HL-60 (cell line): ENCODE results near the gene MORC1.

Experiments
- DNase-seq, 2 experiments: peaks; one replicate each; pipeline ENCODE4 v3.0.0-alpha.2; 2010 to 2020; ENCODE audit warnings: low read depth in 1 of 2, low spot score in 1 of 2
- H3K27ac ChIP-seq: fragments of 250-450 bp; sonication (Bioruptor Pico); replicated peaks from 2 replicates; pipeline ENCODE4 v1.5.1; 2020; ENCODE audit warnings: mild to moderate bottlenecking, moderate library complexity
- H3K27me3 ChIP-seq: fragments of 250-450 bp; sonication (Bioruptor Pico); 2 replicates; pipeline ENCODE4 v1.5.1; 2021; ENCODE audit warnings: mild to moderate bottlenecking, moderate library complexity; ENCODE audit not compliant: insufficient read depth, poor library complexity, severe bottlenecking
- H3K4me3 ChIP-seq: replicated peaks from 2 replicates; pipeline ENCODE4 v1.5.1; 2011; ENCODE audit warnings: mild to moderate bottlenecking, control low read depth, low read length; ENCODE audit not compliant: insufficient read depth
- GABPA ChIP-seq: IDR thresholded peaks from 2 replicates; pipeline ENCODE4 v1.6.1; 2012; ENCODE audit warnings: low read depth
- POLR2AphosphoS5 ChIP-seq: IDR thresholded peaks from 2 replicates; pipeline ENCODE4 v1.6.1; 2012; ENCODE audit warnings: low read depth
- SPI1 ChIP-seq: IDR thresholded peaks from 2 replicates; pipeline ENCODE4 v1.6.1; 2012; ENCODE audit warnings: low read depth, mild to moderate bottlenecking, borderline replicate concordance
- TF ChIP-seq, protein P1 (sequence below): IDR thresholded peaks from 2 replicates; pipeline ENCODE4 v1.6.1; 2012; ENCODE audit warnings: low read depth; ENCODE audit not compliant: insufficient replicate concordance
- TF ChIP-seq, protein P2 (sequence below): IDR thresholded peaks from one replicate; pipeline ENCODE4 v1.5.1; 2011; ENCODE audit warnings: low read length, control low read depth, inconsistent platforms; ENCODE audit not compliant: insufficient read depth

MORC1 gene

GRCh38 chr3:109026821-109027220 lies 91.1 kb downstream of the MORC1 start:
- DNase-seq, result no peak
- Histone ChIP-seq H3K4me3 (no peak overlapping the region), H3K27me3 (no peaks in the 10 kb centered on the region), H3K27ac (no peak overlapping the region)
- TF ChIP-seq POLR2AphosphoS5, result no peak
- TF ChIP-seq, protein P1, sequence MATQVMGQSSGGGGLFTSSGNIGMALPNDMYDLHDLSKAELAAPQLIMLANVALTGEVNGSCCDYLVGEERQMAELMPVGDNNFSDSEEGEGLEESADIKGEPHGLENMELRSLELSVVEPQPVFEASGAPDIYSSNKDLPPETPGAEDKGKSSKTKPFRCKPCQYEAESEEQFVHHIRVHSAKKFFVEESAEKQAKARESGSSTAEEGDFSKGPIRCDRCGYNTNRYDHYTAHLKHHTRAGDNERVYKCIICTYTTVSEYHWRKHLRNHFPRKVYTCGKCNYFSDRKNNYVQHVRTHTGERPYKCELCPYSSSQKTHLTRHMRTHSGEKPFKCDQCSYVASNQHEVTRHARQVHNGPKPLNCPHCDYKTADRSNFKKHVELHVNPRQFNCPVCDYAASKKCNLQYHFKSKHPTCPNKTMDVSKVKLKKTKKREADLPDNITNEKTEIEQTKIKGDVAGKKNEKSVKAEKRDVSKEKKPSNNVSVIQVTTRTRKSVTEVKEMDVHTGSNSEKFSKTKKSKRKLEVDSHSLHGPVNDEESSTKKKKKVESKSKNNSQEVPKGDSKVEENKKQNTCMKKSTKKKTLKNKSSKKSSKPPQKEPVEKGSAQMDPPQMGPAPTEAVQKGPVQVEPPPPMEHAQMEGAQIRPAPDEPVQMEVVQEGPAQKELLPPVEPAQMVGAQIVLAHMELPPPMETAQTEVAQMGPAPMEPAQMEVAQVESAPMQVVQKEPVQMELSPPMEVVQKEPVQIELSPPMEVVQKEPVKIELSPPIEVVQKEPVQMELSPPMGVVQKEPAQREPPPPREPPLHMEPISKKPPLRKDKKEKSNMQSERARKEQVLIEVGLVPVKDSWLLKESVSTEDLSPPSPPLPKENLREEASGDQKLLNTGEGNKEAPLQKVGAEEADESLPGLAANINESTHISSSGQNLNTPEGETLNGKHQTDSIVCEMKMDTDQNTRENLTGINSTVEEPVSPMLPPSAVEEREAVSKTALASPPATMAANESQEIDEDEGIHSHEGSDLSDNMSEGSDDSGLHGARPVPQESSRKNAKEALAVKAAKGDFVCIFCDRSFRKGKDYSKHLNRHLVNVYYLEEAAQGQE, result no peak
- TF ChIP-seq, protein P2, sequence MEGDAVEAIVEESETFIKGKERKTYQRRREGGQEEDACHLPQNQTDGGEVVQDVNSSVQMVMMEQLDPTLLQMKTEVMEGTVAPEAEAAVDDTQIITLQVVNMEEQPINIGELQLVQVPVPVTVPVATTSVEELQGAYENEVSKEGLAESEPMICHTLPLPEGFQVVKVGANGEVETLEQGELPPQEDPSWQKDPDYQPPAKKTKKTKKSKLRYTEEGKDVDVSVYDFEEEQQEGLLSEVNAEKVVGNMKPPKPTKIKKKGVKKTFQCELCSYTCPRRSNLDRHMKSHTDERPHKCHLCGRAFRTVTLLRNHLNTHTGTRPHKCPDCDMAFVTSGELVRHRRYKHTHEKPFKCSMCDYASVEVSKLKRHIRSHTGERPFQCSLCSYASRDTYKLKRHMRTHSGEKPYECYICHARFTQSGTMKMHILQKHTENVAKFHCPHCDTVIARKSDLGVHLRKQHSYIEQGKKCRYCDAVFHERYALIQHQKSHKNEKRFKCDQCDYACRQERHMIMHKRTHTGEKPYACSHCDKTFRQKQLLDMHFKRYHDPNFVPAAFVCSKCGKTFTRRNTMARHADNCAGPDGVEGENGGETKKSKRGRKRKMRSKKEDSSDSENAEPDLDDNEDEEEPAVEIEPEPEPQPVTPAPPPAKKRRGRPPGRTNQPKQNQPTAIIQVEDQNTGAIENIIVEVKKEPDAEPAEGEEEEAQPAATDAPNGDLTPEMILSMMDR, result no peak
- no peak for TF ChIP-seq SPI1
- no peak for TF ChIP-seq GABPA

- TF ChIP-seq SPI1 (no peak), GABPA (no peak)
- TF ChIP-seq, protein P1, result no peak
- TF ChIP-seq, protein P2, result no peak
- no peak overlapping the region for H3K4me3 ChIP-seq
- DNase-seq, result no peak
- no peak overlapping the region for H3K27ac ChIP-seq
- no peaks in the 10 kb centered on the region for H3K27me3 ChIP-seq
These were observed 92.0 kb downstream of the MORC1 start for GRCh38 chr3:109025896-109026295.

DNA sequence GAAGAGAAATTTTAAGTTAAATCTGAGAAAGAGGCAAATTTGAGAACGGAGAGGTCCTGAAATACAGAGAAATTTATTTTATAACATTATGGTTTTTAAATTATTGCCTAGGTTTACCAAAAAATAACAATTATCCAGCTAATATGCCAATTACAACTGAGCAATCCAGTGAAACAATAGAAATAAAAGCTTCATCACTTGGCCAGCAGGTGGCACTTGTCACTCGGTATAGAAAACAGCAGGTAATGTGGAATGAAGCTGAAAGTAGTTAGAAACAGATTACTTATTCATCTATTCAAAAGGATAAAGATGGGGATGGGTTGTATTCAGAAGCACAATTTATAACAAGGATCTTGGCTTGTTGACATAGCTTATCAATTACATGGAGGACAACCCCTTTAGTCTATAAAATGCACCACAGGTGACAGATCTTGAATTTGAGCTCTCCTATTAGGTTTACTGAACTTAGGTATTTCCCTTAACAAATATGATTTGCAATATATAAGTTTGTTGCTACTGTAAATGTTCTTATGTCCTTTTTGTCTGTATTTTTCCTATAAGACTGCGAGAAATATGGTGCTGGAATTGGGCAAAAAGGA lies 94.2 kb downstream of the MORC1 start:
- Histone ChIP-seq H3K27ac (no peak overlapping the region), H3K4me3 (no peak overlapping the region), H3K27me3 (no peaks in the 10 kb centered on the region)
- TF ChIP-seq, protein P2, result peak; percentile 45
- TF ChIP-seq SPI1, result no peak
- peak in 1 of 2 experiments; percentile 17 for DNase-seq

DNA sequence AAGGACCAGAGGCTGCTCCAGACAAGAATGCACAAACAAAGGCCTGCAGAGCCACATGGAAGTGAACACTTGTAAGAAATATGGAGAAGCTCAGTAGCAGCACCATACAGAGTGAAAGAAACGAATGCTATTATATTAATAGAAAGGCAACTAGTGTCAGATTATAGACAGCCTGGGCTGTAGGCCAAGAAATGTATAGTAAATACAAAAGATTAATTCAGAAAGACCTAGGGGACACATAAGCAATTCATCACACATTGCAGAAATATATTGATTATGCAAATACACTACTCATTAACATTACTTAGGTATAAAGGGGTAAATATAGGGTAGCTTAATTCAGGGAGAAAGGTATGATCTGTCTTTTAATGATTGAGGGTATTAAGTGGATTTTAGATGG lies 94.8 kb downstream of the MORC1 start:
- no peak overlapping the region for H3K27ac ChIP-seq
- peaks cover 3% of the 10 kb centered on the region for H3K27me3 ChIP-seq
- no peak for DNase-seq
- no peak for TF ChIP-seq GABPA
- TF ChIP-seq, protein P2, result no peak
- TF ChIP-seq POLR2AphosphoS5, result no peak
- TF ChIP-seq, protein P1, result no peak
- TF ChIP-seq SPI1, result no peak
- no peak overlapping the region for H3K4me3 ChIP-seq
